Neural cell (in vitro differentiated cells): Measurements from ENCODE around the gene MEIS1. TPM values are rescaled to one million over a fixed set of nuclear protein-coding genes. Genes with fewer than 3 reads are reported as not detected.

Source experiments
- H2AFZ ChIP-seq: fragments of 200-600, 300-800 bp; sonication (generic), shearing (Covaris generic); 2 replicates; pipeline ENCODE4 v1.6.0; 2014; ENCODE audit warnings: low read depth, mild to moderate bottlenecking, antibody characterized with exemption, low read length, moderate library complexity
- H3F3A ChIP-seq: fragments of 200-600 bp; shearing (Covaris generic); 2 replicates; pipeline ENCODE4 v1.6.1; 2016; ENCODE audit warnings: mild to moderate bottlenecking, moderate library complexity, mixed read lengths, antibody characterized with exemption, low read length; ENCODE audit not compliant: insufficient read depth, poor library complexity, severe bottlenecking
- H3K27ac ChIP-seq: fragments of 200-600, 300-800 bp; sonication (generic), shearing (Covaris generic); 2 replicates; pipeline ENCODE4 v1.5.1; 2014; ENCODE audit warnings: mild to moderate bottlenecking, low read length, moderate library complexity
- H3K27me3 ChIP-seq: fragments of 300-800, 200-600 bp; sonication (generic), shearing (Covaris generic); 2 replicates; pipeline ENCODE4 v1.6.0; 2014; ENCODE audit warnings: mild to moderate bottlenecking, low read depth, low read length, moderate library complexity; ENCODE audit not compliant: insufficient read depth
- H3K36me3 ChIP-seq: fragments of 300-800, 200-600 bp; sonication (generic), shearing (Covaris generic); 2 replicates; pipeline ENCODE4 v1.5.1; 2014; ENCODE audit warnings: mild to moderate bottlenecking, antibody characterized with exemption, low read length, moderate library complexity; ENCODE audit not compliant: insufficient read depth
- H3K4me2 ChIP-seq: fragments of 300-800, 200-600 bp; sonication (generic), shearing (Covaris generic); 2 replicates; pipeline ENCODE4 v1.6.0; 2014; ENCODE audit warnings: mild to moderate bottlenecking, low read length
- H3K4me3 ChIP-seq: fragments of 300-800, 200-600 bp; sonication (generic), shearing (Covaris generic); 2 replicates; pipeline ENCODE4 v1.5.1; 2014; ENCODE audit warnings: mild to moderate bottlenecking, low read length, moderate library complexity
- H3K79me2 ChIP-seq: fragments of 200-600 bp; shearing (Covaris generic); replicated peaks from 2 replicates; pipeline ENCODE4 v1.6.0; 2014; ENCODE audit warnings: mild to moderate bottlenecking, low read length, moderate library complexity; ENCODE audit not compliant: insufficient read depth
- H3K9ac ChIP-seq: fragments of 300-800, 200-600 bp; sonication (generic), shearing (Covaris generic); 2 replicates; pipeline ENCODE4 v1.6.1; 2016; ENCODE audit warnings: mild to moderate bottlenecking, low read length, mixed read lengths
- H3K9me2 ChIP-seq: fragments of 200-600 bp; shearing (Covaris generic); 2 replicates; pipeline ENCODE4 v1.6.1; 2016; ENCODE audit warnings: mild to moderate bottlenecking, low read length, mixed read lengths; ENCODE audit not compliant: insufficient read depth
- H3K9me3 ChIP-seq: fragments of 200-600, 300-800 bp; sonication (generic), shearing (Covaris generic); 2 replicates; pipeline ENCODE4 v1.6.1; 2016; ENCODE audit warnings: mild to moderate bottlenecking, mixed run types, low read length, moderate library complexity, mixed read lengths
- H4K20me1 ChIP-seq: fragments of 200-600 bp; shearing (Covaris generic); 2 replicates; pipeline ENCODE4 v1.6.1; 2016; ENCODE audit warnings: mild to moderate bottlenecking, mixed run types; ENCODE audit not compliant: insufficient read depth
- CTCF ChIP-seq: fragments of 450-650 bp; IDR thresholded peaks from 2 replicates; pipeline ENCODE4 v1.5.1; 2014; ENCODE audit warnings: antibody characterized with exemption, mild to moderate bottlenecking, moderate library complexity; ENCODE audit not compliant: poor library complexity, severe bottlenecking
- EP300 ChIP-seq: fragments of 450-650 bp; conservative IDR thresholded peaks from 2 replicates; pipeline ENCODE4 v1.6.1; 2014; ENCODE audit warnings: antibody characterized with exemption, mild to moderate bottlenecking, moderate library complexity; ENCODE audit not compliant: poor library complexity, severe bottlenecking
- EZH2 ChIP-seq: fragments of 200-600, 300-800 bp; shearing (Covaris generic), sonication (generic); IDR thresholded peaks from 2 replicates; pipeline ENCODE4 v1.6.1; 2014; ENCODE audit warnings: antibody characterized with exemption, low read length, borderline replicate concordance, mild to moderate bottlenecking; ENCODE audit not compliant: insufficient read depth, poor library complexity, severe bottlenecking
- MXI1 ChIP-seq: fragments of 450-650 bp; conservative IDR thresholded peaks from 2 replicates; pipeline ENCODE4 v1.6.1; 2014; ENCODE audit warnings: antibody characterized with exemption, mild to moderate bottlenecking; ENCODE audit not compliant: poor library complexity, severe bottlenecking
- POLR2AphosphoS5 ChIP-seq: IDR thresholded peaks from 2 replicates; pipeline ENCODE4 v1.6.1; 2012
- RAD21 ChIP-seq: fragments of 450-650 bp; conservative IDR thresholded peaks from 2 replicates; pipeline ENCODE4 v1.6.1; 2014; ENCODE audit warnings: antibody characterized with exemption, mild to moderate bottlenecking, moderate library complexity
- REST ChIP-seq: IDR thresholded peaks from 2 replicates; pipeline ENCODE4 v1.6.1; 2012; ENCODE audit warnings: borderline replicate concordance
- SMC3 ChIP-seq: fragments of 450-650 bp; conservative IDR thresholded peaks from 2 replicates; pipeline ENCODE4 v1.6.1; 2014; ENCODE audit warnings: antibody characterized with exemption, mild to moderate bottlenecking, moderate library complexity; ENCODE audit not compliant: poor library complexity
- TAF1 ChIP-seq: IDR thresholded peaks from 2 replicates; pipeline ENCODE4 v1.6.1; 2012; ENCODE audit warnings: low read depth
- polyA plus RNA-seq: library from polyadenylated mRNA; depleted of rRNA; stranded (reverse); fragments of >200 nt; gene quantifications from 2 replicates; pipeline ENCODE4 v1.2.3, GENCODE V29; 2014

The MEIS1 gene
- polyA plus RNA-seq, 1 donor from 2014 or later: 46.5 TPM

GRCh38 chr2:66526180-66526579, 91.3 kb downstream of the MEIS1 start:
- Histone ChIP-seq H4K20me1 (no peaks in the 10 kb centered on the region), H3K4me2 (no peak overlapping the region), H3F3A (peaks cover 10% of the 10 kb centered on the region), H3K9me3 (no peaks in the 10 kb centered on the region), H2AFZ (no peak overlapping the region), H3K79me2 (peaks cover 3% of the 10 kb centered on the region), H3K27ac (no peak overlapping the region), H3K36me3 (no peaks in the 10 kb centered on the region), H3K4me3 (no peak overlapping the region), H3K27me3 (no peaks in the 10 kb centered on the region), H3K9ac (no peak overlapping the region), H3K9me2 (no peaks in the 10 kb centered on the region)
- TF ChIP-seq EZH2 (no peak), SMC3 (no peak), MXI1 (no peak), POLR2AphosphoS5 (no peak), RAD21 (no peak), TAF1 (no peak), CTCF (no peak), REST (no peak), EP300 (no peak)

GRCh38 chr2:66528974-66529724, 94.2 kb downstream of the MEIS1 start:
- Histone ChIP-seq H3K27ac (no peak overlapping the region), H3K9me2 (no peaks in the 10 kb centered on the region), H2AFZ (no peak overlapping the region), H3K4me2 (no peak overlapping the region), H3K36me3 (no peaks in the 10 kb centered on the region), H3K79me2 (peaks cover 3% of the 10 kb centered on the region), H3K4me3 (no peak overlapping the region), H4K20me1 (no peaks in the 10 kb centered on the region), H3K27me3 (no peaks in the 10 kb centered on the region), H3K9ac (no peak overlapping the region), H3K9me3 (no peaks in the 10 kb centered on the region), H3F3A (peaks cover 2% of the 10 kb centered on the region)
- TF ChIP-seq REST (no peak), RAD21 (no peak), TAF1 (no peak), EZH2 (no peak), SMC3 (no peak), CTCF (no peak), EP300 (no peak), POLR2AphosphoS5 (no peak)
